Testis (tissue), 3 donors: Measurements from ENCODE around the gene STOML3. TPM values are rescaled to one million over a fixed set of nuclear protein-coding genes. Genes with fewer than 3 reads are reported as not detected.
"Not testable (repeated sequence)": the region's sequence is repeated elsewhere in the genome, so short reads cannot be mapped to it uniquely, and the experiment has no call there.

Experiments used
- DNase-seq: peaks from one replicate; pipeline ENCODE4 v3.0.0-alpha.2; 2019
- H3K27ac ChIP-seq, 2 donors: fragments of 200-600 bp; sonication (generic); one replicate each; pipeline ENCODE4 v1.5.1; 2019
- H3K27me3 ChIP-seq: fragments of 200-600 bp; sonication (generic); one replicate; pipeline ENCODE4 v1.5.1; 2019
- H3K36me3 ChIP-seq: fragments of 200-600 bp; sonication (generic); one replicate; pipeline ENCODE4 v1.5.1; 2017; ENCODE audit warnings: low read depth; ENCODE audit errors: missing control alignments
- H3K4me1 ChIP-seq: fragments of 200-600 bp; sonication (generic); one replicate; pipeline ENCODE4 v1.5.1; 2019
- H3K4me3 ChIP-seq, 2 donors: fragments of 200-600 bp; sonication (generic); one replicate each; pipeline ENCODE4 v1.5.1; 2017 to 2019
- H3K9me3 ChIP-seq: fragments of 200-600 bp; sonication (generic); one replicate; pipeline ENCODE4 v1.5.1; 2017
- CTCF ChIP-seq, 3 experiments: fragments of 450-650 bp in 2 of 3; fragments of 200-600 bp in 1 of 3; sonication (generic) in 1 of 3; IDR thresholded peaks; one replicate each; pipeline ENCODE4 v1.5.1; 2016 to 2019; ENCODE audit warnings: antibody characterized with exemption in 3 of 3, mild to moderate bottlenecking in 2 of 3, moderate library complexity in 1 of 3
- POLR2A ChIP-seq: fragments of 450-650 bp; IDR thresholded peaks from one replicate; pipeline ENCODE4 v1.6.1; 2017; ENCODE audit warnings: antibody characterized with exemption, mild to moderate bottlenecking, moderate library complexity
- WGBS, 2 donors: methylation state at CpG; one replicate each; pipeline ENCODE4 v1.1.5; 2018; 5-methylcytosine and 5-hydroxymethylcytosine counted together
- intact Hi-C: fragments of 100-400 bp; cut with DNase I; formaldehyde crosslinking; loops from one replicate; pipeline ENCODE4 v1.15.1; 2023; ENCODE audit warnings: low total_unique reads
- polyA plus RNA-seq: library from polyadenylated mRNA; stranded (reverse); fragments of 350-450 nt; fragmentation: Illumina TruSeq; extraction: RNeasy Lipid Tissue Mini Kit (QIAGEN cat#74804); gene quantifications from one replicate; pipeline ENCODE4 v1.2.3, GENCODE V29; 2014; ENCODE audit warnings: low read depth, low replicate concordance; ENCODE audit not compliant: insufficient read depth
- total RNA-seq, 2 donors: library from RNA; depleted of rRNA; stranded (reverse); fragments of >200 nt; gene quantifications; one replicate each; pipeline ENCODE4 v1.2.3, GENCODE V29; 2016

STOML3 gene
- total and polyA plus RNA-seq, 3 donors from 2014 or later, result 0.12 to 0.91 TPM; not detected in 1

- Histone ChIP-seq H3K27me3 (no peaks in the 10 kb centered on the region), H3K27ac (no peak overlapping the region), H3K36me3 (no peaks in the 10 kb centered on the region), H3K4me1 (no peaks in the 10 kb centered on the region), H3K9me3 (no peaks in the 10 kb centered on the region), H3K4me3 (no peak overlapping the region)
- intact Hi-C loops, result no loop called here
- TF ChIP-seq CTCF (IDR thresholded peaks at IDR 0.05) (no peak), POLR2A (no peak)
- DNase-seq, result no peak
- 81 to 84% methylated on average over 7 of the region's 7 CpGs for WGBS, 2 donors
These were observed 22.0 kb upstream of the STOML3 start for GRCh38 chr13:39012608-39013007.

- intact Hi-C loops, DNase-seq, H3K4me3 ChIP-seq, H3K36me3 ChIP-seq, H3K27ac ChIP-seq, H3K4me1 ChIP-seq, H3K27me3 ChIP-seq, H3K9me3 ChIP-seq: not testable (repeated sequence)
- 79 to 82% methylated on average over 5 to 29 of the region's 29 CpGs for WGBS, 2 donors
These were observed 15.9 kb upstream of the STOML3 start for GRCh38 chr13:39006371-39007111.

- TF ChIP-seq CTCF (IDR thresholded peaks at IDR 0.05), result no peak
- TF ChIP-seq POLR2A, result no peak
- no peak for DNase-seq
- Histone ChIP-seq H3K4me3 (no peak overlapping the region), H3K9me3 (no peaks in the 10 kb centered on the region), H3K4me1 (no peaks in the 10 kb centered on the region), H3K27ac (no peak overlapping the region), H3K27me3 (no peaks in the 10 kb centered on the region), H3K36me3 (no peaks in the 10 kb centered on the region)
- intact Hi-C loops, result no loop called here
- WGBS, 2 donors, result 79 to 90% methylated on average over 3 of the region's 3 CpGs
These were observed 8.1 kb upstream of the STOML3 start for GRCh38 chr13:38998739-38999138.

GRCh38 chr13:38993381-38993780 lies 2.8 kb upstream of the STOML3 start:
- Histone ChIP-seq H3K9me3 (no peaks in the 10 kb centered on the region), H3K4me1 (no peaks in the 10 kb centered on the region), H3K27me3 (no peaks in the 10 kb centered on the region), H3K27ac (no peak overlapping the region), H3K4me3 (no peak overlapping the region), H3K36me3 (no peaks in the 10 kb centered on the region)
- no peak for TF ChIP-seq POLR2A
- TF ChIP-seq CTCF (IDR thresholded peaks at IDR 0.05), result no peak
- DNase-seq, result no peak
- WGBS, 2 donors, result 37 to 52% methylated on average over 4 of the region's 4 CpGs
- intact Hi-C loops, result no loop called here

GRCh38 chr13:38981096-38981495 lies 9.5 kb downstream of the STOML3 start:
- Histone ChIP-seq H3K4me1 (peaks cover 5% of the 10 kb centered on the region), H3K27ac (no peak overlapping the region), H3K36me3 (no peaks in the 10 kb centered on the region), H3K9me3 (no peaks in the 10 kb centered on the region), H3K27me3 (no peaks in the 10 kb centered on the region), H3K4me3 (no peak overlapping the region)
- TF ChIP-seq CTCF (IDR thresholded peaks at IDR 0.05), result no peak
- TF ChIP-seq POLR2A, result no peak
- intact Hi-C loops, result no loop called here
- WGBS, 2 donors, result 38 to 55% methylated on average over 2 of the region's 2 CpGs
- DNase-seq, result no peak
